OCI-LY1 (cell line): Measurements from ENCODE around the gene PIGC.

Experiments used
- H2AFZ ChIP-seq: fragments of 200-600 bp; sonication (generic), shearing (Covaris generic); 2 replicates; pipeline ENCODE4 v1.6.0; 2014; ENCODE audit warnings: antibody characterized with exemption, mild to moderate bottlenecking, low read length
- H3F3A ChIP-seq: fragments of 200-600 bp; sonication (generic), shearing (Covaris generic); 2 replicates; pipeline ENCODE4 v1.6.0; 2014; ENCODE audit warnings: mild to moderate bottlenecking, antibody characterized with exemption, low read length, moderate library complexity; ENCODE audit not compliant: insufficient read depth
- H3K27ac ChIP-seq: fragments of 200-600 bp; sonication (generic); 2 replicates; pipeline ENCODE4 v1.5.1; 2014; ENCODE audit warnings: low read length, mixed run types, mild to moderate bottlenecking, low read depth; ENCODE audit not compliant: poor library complexity, severe bottlenecking
- H3K27me3 ChIP-seq: fragments of 200-600 bp; sonication (generic); 2 replicates; pipeline ENCODE4 v1.6.0; 2014; ENCODE audit warnings: antibody characterized with exemption, mild to moderate bottlenecking, low read length, moderate library complexity; ENCODE audit not compliant: insufficient read depth
- H3K36me3 ChIP-seq: fragments of 200-600 bp; sonication (generic); 2 replicates; pipeline ENCODE4 v1.6.1; 2014; ENCODE audit warnings: mild to moderate bottlenecking, antibody characterized with exemption, low read length, moderate library complexity, mixed read lengths; ENCODE audit not compliant: insufficient read depth
- H3K4me1 ChIP-seq: fragments of 200-600 bp; sonication (generic); 2 replicates; pipeline ENCODE4 v1.5.1; 2014; ENCODE audit warnings: mild to moderate bottlenecking, low read length, moderate library complexity; ENCODE audit not compliant: insufficient read depth, severe bottlenecking
- H3K4me2 ChIP-seq: fragments of 200-600 bp; sonication (generic), shearing (Covaris generic); 2 replicates; pipeline ENCODE4 v1.6.1; 2014; ENCODE audit warnings: low read length
- H3K4me3 ChIP-seq: fragments of 200-600 bp; sonication (generic); 2 replicates; pipeline ENCODE4 v1.5.1; 2014; ENCODE audit warnings: low read length, low read depth, mild to moderate bottlenecking, mixed read lengths; ENCODE audit not compliant: poor library complexity, severe bottlenecking
- H3K79me2 ChIP-seq: fragments of 200-600 bp; shearing (Covaris generic); 2 replicates; pipeline ENCODE4 v1.6.1; 2016; ENCODE audit warnings: mixed run types, low read length, mixed read lengths; ENCODE audit not compliant: insufficient read depth
- H3K9ac ChIP-seq: fragments of 200-600 bp; sonication (generic), shearing (Covaris generic); 2 replicates; pipeline ENCODE4 v1.6.1; 2014; ENCODE audit warnings: mild to moderate bottlenecking, low read length, mixed read lengths
- H3K9me2 ChIP-seq: fragments of 200-600 bp; sonication (generic), shearing (Covaris generic); 2 replicates; pipeline ENCODE4 v1.6.1; 2014; ENCODE audit warnings: low read depth, mild to moderate bottlenecking, low read length, mixed read lengths
- H3K9me3 ChIP-seq: fragments of 200-600 bp; shearing (Covaris generic); 2 replicates; pipeline ENCODE4 v1.6.1; 2014; ENCODE audit warnings: low read length, mixed read lengths
- H4K20me1 ChIP-seq: fragments of 200-600 bp; sonication (generic), shearing (Covaris generic); 2 replicates; pipeline ENCODE4 v1.6.0; 2016; ENCODE audit warnings: mild to moderate bottlenecking, low read length; ENCODE audit not compliant: insufficient read depth
- EZH2 ChIP-seq: fragments of 200-600 bp; sonication (generic), shearing (Covaris generic); IDR thresholded peaks from 2 replicates; pipeline ENCODE4 v1.8.0; 2017; ENCODE audit warnings: borderline replicate concordance, mixed run types, mild to moderate bottlenecking, antibody characterized with exemption, low read length, moderate library complexity, mixed read lengths
- TF ChIP-seq, protein P1 (sequence below): fragments of 200-600 bp; sonication (generic), shearing (Covaris generic); IDR thresholded peaks from 2 replicates; pipeline ENCODE4 v1.5.1; 2017; ENCODE audit warnings: mild to moderate bottlenecking, antibody characterized with exemption, low read length, moderate library complexity, mixed read lengths

The PIGC gene

DNA sequence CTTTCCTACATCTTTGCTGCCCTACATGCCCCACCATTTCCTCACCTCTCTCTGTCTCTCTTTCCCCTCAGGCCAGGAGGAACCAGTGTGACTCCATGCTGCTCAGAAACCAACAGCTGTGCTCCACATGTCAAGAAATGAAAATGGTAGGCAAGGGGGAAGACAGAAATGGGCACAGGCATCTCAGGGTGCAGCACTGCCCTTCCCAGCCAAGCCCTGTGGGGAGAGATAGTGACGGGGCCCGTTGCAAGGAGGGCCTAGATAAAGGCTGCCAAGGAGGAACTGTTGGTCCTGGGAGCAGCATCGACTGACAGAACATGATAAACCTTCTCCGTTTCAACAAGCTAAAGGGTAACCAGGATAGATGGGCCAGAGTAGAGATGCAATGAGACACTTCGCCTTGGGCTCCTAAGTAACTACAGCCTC is 12.5 kb upstream of the PIGC start:
- Histone ChIP-seq H3K9me3 (no peaks in the 10 kb centered on the region), H3K4me2 (no peak overlapping the region), H3F3A (no peaks in the 10 kb centered on the region), H3K4me1 (no peaks in the 10 kb centered on the region), H2AFZ (no peak overlapping the region), H3K27me3 (no peaks in the 10 kb centered on the region), H3K9me2 (no peaks in the 10 kb centered on the region), H3K9ac (no peak overlapping the region), H3K27ac (no peak overlapping the region), H3K4me3 (no peak overlapping the region), H3K36me3 (no peaks in the 10 kb centered on the region), H3K79me2 (no peaks in the 10 kb centered on the region), H4K20me1 (no peaks in the 10 kb centered on the region)
- TF ChIP-seq, protein P1, sequence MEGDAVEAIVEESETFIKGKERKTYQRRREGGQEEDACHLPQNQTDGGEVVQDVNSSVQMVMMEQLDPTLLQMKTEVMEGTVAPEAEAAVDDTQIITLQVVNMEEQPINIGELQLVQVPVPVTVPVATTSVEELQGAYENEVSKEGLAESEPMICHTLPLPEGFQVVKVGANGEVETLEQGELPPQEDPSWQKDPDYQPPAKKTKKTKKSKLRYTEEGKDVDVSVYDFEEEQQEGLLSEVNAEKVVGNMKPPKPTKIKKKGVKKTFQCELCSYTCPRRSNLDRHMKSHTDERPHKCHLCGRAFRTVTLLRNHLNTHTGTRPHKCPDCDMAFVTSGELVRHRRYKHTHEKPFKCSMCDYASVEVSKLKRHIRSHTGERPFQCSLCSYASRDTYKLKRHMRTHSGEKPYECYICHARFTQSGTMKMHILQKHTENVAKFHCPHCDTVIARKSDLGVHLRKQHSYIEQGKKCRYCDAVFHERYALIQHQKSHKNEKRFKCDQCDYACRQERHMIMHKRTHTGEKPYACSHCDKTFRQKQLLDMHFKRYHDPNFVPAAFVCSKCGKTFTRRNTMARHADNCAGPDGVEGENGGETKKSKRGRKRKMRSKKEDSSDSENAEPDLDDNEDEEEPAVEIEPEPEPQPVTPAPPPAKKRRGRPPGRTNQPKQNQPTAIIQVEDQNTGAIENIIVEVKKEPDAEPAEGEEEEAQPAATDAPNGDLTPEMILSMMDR, result no peak
- no peak for TF ChIP-seq EZH2

DNA sequence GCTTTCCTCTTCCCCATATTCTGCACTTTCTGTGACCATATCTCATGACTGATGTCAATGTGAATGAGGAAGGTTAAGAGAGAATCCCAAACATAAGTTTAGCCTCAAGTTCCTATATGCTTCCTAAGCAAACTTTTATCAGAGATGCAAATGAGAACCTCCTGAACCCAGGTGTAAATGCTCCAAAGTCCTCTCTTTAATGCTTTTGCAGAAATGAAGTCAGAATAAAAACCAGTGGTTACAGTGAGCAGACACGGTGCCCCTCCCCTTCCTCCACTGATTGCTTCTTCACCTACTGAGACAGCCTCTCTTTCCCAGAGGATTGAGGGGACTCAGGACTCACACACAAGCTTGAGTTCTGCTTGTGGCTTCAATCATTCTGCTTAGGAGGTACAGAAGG is 11.6 kb upstream of the PIGC start:
- Histone ChIP-seq H3K79me2 (no peaks in the 10 kb centered on the region), H3K9me3 (no peaks in the 10 kb centered on the region), H3F3A (no peaks in the 10 kb centered on the region), H3K9me2 (no peaks in the 10 kb centered on the region), H4K20me1 (no peaks in the 10 kb centered on the region), H2AFZ (no peak overlapping the region), H3K4me2 (no peak overlapping the region), H3K4me3 (no peak overlapping the region), H3K27me3 (no peaks in the 10 kb centered on the region), H3K9ac (no peak overlapping the region), H3K27ac (no peak overlapping the region), H3K4me1 (peaks cover 7% of the 10 kb centered on the region), H3K36me3 (no peaks in the 10 kb centered on the region)
- TF ChIP-seq EZH2, result no peak
- TF ChIP-seq, protein P1, result no peak

DNA sequence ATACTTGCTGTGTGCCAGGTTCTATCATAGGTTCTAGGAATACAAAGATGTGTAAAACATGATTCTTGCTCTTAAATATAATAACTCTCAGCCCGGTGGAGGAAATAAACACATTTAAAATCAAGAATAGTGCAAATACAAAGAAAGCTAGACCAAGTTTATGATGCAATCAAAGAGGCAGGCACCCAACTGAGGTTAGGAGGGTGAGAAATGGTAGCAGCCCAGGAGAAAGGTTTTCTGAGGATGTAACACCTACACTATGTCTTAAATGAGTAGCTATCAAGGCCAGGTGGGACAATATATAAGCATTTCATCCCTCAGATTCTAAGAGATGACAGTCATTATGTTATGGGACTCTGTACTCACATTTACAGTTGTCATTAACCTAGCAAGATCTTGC is 9.7 kb upstream of the PIGC start:
- Histone ChIP-seq H3F3A (no peaks in the 10 kb centered on the region), H3K27me3 (no peaks in the 10 kb centered on the region), H3K36me3 (no peaks in the 10 kb centered on the region), H3K9ac (no peak overlapping the region), H3K4me3 (no peak overlapping the region), H3K4me2 (no peak overlapping the region), H2AFZ (no peak overlapping the region), H3K79me2 (no peaks in the 10 kb centered on the region), H3K4me1 (peaks cover 22% of the 10 kb centered on the region), H4K20me1 (no peaks in the 10 kb centered on the region), H3K9me2 (no peaks in the 10 kb centered on the region), H3K27ac (no peak overlapping the region), H3K9me3 (no peaks in the 10 kb centered on the region)
- TF ChIP-seq, protein P1, result no peak
- no peak for TF ChIP-seq EZH2
